DND-41 (cell line): ENCODE data around the gene PIK3CG.
"Not testable (repeated sequence)": the region's sequence is repeated elsewhere in the genome, so short reads cannot be mapped to it uniquely, and the experiment has no call there.

Experiments used
- ATAC-seq: fragments of 200-7000 bp; cut with Tn5 transposase; 3 replicates; pipeline ENCODE4 v1.9.1; 2021; ENCODE audit warnings: low read depth; ENCODE audit not compliant: insufficient read depth
- DNase-seq: peaks from one replicate; pipeline ENCODE4 v3.0.0-alpha.2; 2020
- H2AFZ ChIP-seq: 2 replicates; pipeline ENCODE4 v1.6.0; 2012; ENCODE audit warnings: low read depth, low read length
- H3K27ac ChIP-seq: 2 replicates; pipeline ENCODE4 v1.5.1; 2012; ENCODE audit warnings: low read length, inconsistent platforms
- H3K27me3 ChIP-seq: fragments of 200-600 bp; sonication (generic); 2 replicates; pipeline ENCODE4 v1.6.0; 2012; ENCODE audit warnings: low read length, mild to moderate bottlenecking, inconsistent platforms; ENCODE audit not compliant: insufficient read depth, poor library complexity
- H3K36me3 ChIP-seq: 2 replicates; pipeline ENCODE4 v1.5.1; 2012; ENCODE audit warnings: low read length, inconsistent platforms; ENCODE audit not compliant: insufficient read depth
- H3K4me1 ChIP-seq: 2 replicates; pipeline ENCODE4 v1.5.1; 2012; ENCODE audit warnings: mild to moderate bottlenecking, low read length; ENCODE audit not compliant: insufficient read depth
- H3K4me2 ChIP-seq: 2 replicates; pipeline ENCODE4 v1.6.0; 2012; ENCODE audit warnings: mild to moderate bottlenecking, moderate library complexity, low read length, inconsistent platforms; ENCODE audit not compliant: insufficient read depth
- H3K4me3 ChIP-seq, 2 experiments: fragments of 200-600 bp in 1 of 2; shearing (Covaris generic) in 1 of 2; 2 replicates each; pipeline ENCODE4 v1.5.1; 2012 to 2016; ENCODE audit warnings: inconsistent platforms in 2 of 2, low read length in 2 of 2, mild to moderate bottlenecking in 2 of 2, low read depth in 1 of 2, moderate library complexity in 1 of 2
- H3K79me2 ChIP-seq: 2 replicates; pipeline ENCODE4 v1.6.0; 2012; ENCODE audit warnings: low read length, inconsistent platforms; ENCODE audit not compliant: insufficient read depth
- H3K9ac ChIP-seq: 2 replicates; pipeline ENCODE4 v1.6.0; 2012; ENCODE audit warnings: low read depth, mild to moderate bottlenecking, inconsistent platforms, low read length, moderate library complexity
- H3K9me3 ChIP-seq: 2 replicates; pipeline ENCODE4 v1.5.1; 2012; ENCODE audit warnings: low read length, moderate library complexity, mild to moderate bottlenecking, inconsistent platforms; ENCODE audit not compliant: insufficient read depth, severe bottlenecking
- H4K20me1 ChIP-seq: 2 replicates; pipeline ENCODE4 v1.6.0; 2012; ENCODE audit warnings: low read length; ENCODE audit not compliant: insufficient read depth
- EZH2 ChIP-seq: IDR thresholded peaks from 3 replicates; pipeline ENCODE4 v1.6.1; 2012; ENCODE audit warnings: borderline replicate concordance, low read depth, mild to moderate bottlenecking, moderate library complexity, low read length, inconsistent platforms; ENCODE audit not compliant: severe bottlenecking
- TF ChIP-seq, protein P1 (sequence below): IDR thresholded peaks from 2 replicates; pipeline ENCODE4 v1.5.1; 2012; ENCODE audit warnings: borderline replicate concordance, low read length, moderate library complexity, mild to moderate bottlenecking; ENCODE audit not compliant: poor library complexity, severe bottlenecking; ENCODE audit errors: extremely low read depth

PIK3CG gene

DNA sequence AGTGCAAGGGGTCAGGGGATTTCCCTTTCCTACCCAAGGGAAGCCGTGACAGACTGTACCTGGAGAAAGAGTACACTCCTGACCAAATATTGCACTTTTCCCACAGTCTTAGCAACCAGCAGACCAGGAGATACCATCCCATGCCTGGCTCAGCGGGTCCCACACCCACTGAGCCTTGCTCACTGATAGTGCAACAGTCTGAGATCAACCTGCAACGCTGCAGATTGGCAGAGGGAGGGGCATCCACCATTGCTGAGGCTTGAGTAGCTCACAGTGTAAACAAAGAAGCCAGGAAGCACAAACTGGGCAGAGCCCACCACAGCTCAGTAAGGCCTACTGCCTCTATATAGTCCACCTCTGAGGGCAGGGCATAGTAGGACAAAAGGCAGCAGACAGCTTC, 53.9 kb downstream of the PIK3CG start:
- H3K27me3 ChIP-seq = no peaks in the 10 kb centered on the region
- DNase-seq (no peak), ATAC-seq (no peak)
- H3K79me2 ChIP-seq = no peaks in the 10 kb centered on the region
- no peak overlapping the region for H3K27ac ChIP-seq
- H4K20me1 ChIP-seq = no peaks in the 10 kb centered on the region
- H3K4me3 ChIP-seq = no peak overlapping the region
- no peaks in the 10 kb centered on the region for H3K36me3 ChIP-seq
- H3K4me1 ChIP-seq = no peaks in the 10 kb centered on the region
- H2AFZ ChIP-seq = no peak overlapping the region
- H3K9ac ChIP-seq = no peak overlapping the region
- no peaks in the 10 kb centered on the region for H3K9me3 ChIP-seq
- TF ChIP-seq EZH2 = no peak
- TF ChIP-seq, protein P1, sequence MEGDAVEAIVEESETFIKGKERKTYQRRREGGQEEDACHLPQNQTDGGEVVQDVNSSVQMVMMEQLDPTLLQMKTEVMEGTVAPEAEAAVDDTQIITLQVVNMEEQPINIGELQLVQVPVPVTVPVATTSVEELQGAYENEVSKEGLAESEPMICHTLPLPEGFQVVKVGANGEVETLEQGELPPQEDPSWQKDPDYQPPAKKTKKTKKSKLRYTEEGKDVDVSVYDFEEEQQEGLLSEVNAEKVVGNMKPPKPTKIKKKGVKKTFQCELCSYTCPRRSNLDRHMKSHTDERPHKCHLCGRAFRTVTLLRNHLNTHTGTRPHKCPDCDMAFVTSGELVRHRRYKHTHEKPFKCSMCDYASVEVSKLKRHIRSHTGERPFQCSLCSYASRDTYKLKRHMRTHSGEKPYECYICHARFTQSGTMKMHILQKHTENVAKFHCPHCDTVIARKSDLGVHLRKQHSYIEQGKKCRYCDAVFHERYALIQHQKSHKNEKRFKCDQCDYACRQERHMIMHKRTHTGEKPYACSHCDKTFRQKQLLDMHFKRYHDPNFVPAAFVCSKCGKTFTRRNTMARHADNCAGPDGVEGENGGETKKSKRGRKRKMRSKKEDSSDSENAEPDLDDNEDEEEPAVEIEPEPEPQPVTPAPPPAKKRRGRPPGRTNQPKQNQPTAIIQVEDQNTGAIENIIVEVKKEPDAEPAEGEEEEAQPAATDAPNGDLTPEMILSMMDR = no peak
- H3K4me2 ChIP-seq = no peak overlapping the region

DNA sequence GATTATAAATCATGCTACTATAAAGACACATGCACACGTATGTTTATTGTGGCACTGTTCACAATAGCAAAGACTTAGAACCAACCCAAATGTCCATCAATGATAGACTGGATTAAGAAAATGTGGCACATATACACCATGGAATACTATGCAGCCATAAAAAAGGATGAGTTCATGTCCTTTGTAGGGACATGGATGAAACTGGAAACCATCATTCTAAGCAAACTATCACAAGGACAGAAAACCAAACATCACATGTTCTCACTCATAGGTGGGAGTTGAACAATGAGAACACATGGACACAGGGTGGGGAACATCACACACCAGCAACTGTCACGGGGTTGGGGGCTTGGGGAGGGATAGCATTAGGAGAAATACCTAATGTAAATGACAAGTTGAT, 59.4 kb downstream of the PIK3CG start:
- H3K79me2 ChIP-seq, H3K4me3 ChIP-seq, DNase-seq, H3K9me3 ChIP-seq, H2AFZ ChIP-seq, ATAC-seq, H3K4me2 ChIP-seq, H3K27me3 ChIP-seq, H3K4me1 ChIP-seq, H4K20me1 ChIP-seq, H3K27ac ChIP-seq, H3K9ac ChIP-seq, H3K36me3 ChIP-seq: not testable (repeated sequence)

DNA sequence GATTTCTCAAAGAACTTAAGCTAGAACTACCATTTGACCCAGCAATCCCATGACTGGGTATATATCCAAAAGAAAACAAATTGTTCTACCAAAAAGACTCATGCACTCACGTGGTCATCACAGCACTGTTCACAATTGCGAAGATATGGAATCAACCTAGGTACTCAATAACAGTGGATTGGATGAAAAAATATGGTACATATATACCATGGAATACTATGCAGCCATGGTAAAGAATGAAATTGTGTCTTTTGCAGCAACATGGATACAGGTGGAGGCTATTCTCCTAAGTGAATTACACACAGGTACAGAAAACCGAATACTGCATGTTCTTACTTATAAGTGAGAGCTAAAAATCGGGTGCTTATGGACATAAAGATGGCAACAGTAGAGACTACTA, 61.8 kb downstream of the PIK3CG start:
- H3K9ac ChIP-seq = no peak overlapping the region
- H2AFZ ChIP-seq = no peak overlapping the region
- ATAC-seq (no peak), DNase-seq (no peak)
- no peak for TF ChIP-seq EZH2
- TF ChIP-seq, protein P1 = no peak
- no peaks in the 10 kb centered on the region for H4K20me1 ChIP-seq
- H3K4me1 ChIP-seq = no peaks in the 10 kb centered on the region
- no peak overlapping the region for H3K4me2 ChIP-seq
- no peaks in the 10 kb centered on the region for H3K79me2 ChIP-seq
- no peaks in the 10 kb centered on the region for H3K9me3 ChIP-seq
- H3K27ac ChIP-seq = no peak overlapping the region
- H3K36me3 ChIP-seq = no peaks in the 10 kb centered on the region
- H3K4me3 ChIP-seq = no peak overlapping the region
- no peaks in the 10 kb centered on the region for H3K27me3 ChIP-seq

DNA sequence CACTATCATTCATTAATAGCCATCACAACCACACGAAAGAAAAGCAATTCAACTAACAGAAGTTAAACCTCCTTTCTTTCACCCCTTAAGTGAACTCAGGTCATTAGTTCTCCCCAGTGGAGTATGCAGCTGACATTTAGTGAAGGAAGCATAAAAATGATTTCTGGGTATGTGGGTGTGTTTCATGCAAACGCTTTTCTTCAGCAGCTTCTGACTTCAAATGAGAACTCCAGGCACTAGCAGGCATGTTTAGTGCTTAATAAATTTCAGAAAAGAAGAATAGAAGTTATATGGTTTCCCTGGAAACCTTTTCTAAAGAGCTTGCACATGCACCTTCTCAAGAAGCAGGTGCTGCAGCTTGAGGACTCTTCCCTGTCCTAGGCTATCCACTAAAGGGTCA, 62.5 kb downstream of the PIK3CG start:
- Histone ChIP-seq H2AFZ (no peak overlapping the region), H3K36me3 (no peaks in the 10 kb centered on the region), H3K27ac (no peak overlapping the region), H3K4me3 (no peak overlapping the region), H3K9me3 (no peaks in the 10 kb centered on the region), H4K20me1 (no peaks in the 10 kb centered on the region), H3K4me1 (no peaks in the 10 kb centered on the region), H3K27me3 (no peaks in the 10 kb centered on the region), H3K9ac (no peak overlapping the region), H3K4me2 (no peak overlapping the region), H3K79me2 (no peaks in the 10 kb centered on the region)
- DNase-seq (no peak), ATAC-seq (no peak)
- no peak for TF ChIP-seq EZH2
- TF ChIP-seq, protein P1 = no peak

DNA sequence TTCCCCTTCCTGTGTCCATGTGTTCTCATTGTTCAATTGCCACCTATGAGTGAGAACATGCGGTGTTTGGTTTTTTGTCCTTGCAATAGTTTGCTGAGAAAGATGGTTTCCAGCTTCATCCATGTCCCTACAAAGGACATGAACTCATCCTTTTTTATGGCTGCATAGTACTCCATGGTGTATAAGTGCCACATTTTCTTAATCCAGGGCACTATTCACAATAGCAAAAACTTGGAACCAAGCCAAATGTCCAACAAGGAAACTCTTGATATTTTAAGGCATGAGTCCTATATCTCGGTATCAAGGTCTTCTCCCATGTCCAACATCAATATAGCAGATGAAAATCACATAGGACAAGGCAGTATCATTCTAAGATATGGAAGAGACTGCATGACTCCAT, 64.5 kb downstream of the PIK3CG start:
- H2AFZ ChIP-seq, DNase-seq, ATAC-seq, H3K27me3 ChIP-seq, H3K4me2 ChIP-seq, H3K4me3 ChIP-seq, H3K36me3 ChIP-seq, H3K79me2 ChIP-seq, H3K4me1 ChIP-seq, H3K9me3 ChIP-seq, H3K27ac ChIP-seq, H4K20me1 ChIP-seq, H3K9ac ChIP-seq: not testable (repeated sequence)
